Duodenal mucosa (tissue), 2 donors: ENCODE data around the gene CAST.

ENCODE experiments used
- H3K27ac ChIP-seq: one replicate; pipeline ENCODE4 v1.7.0; 2013; ENCODE audit warnings: low read depth, low read length
- H3K27me3 ChIP-seq, 2 donors: one replicate each; pipeline ENCODE4 v1.7.0; 2013; ENCODE audit warnings: low read length in 2 of 2, control low read depth in 1 of 2; ENCODE audit not compliant: insufficient read depth in 2 of 2, control insufficient read depth in 1 of 2
- H3K36me3 ChIP-seq, 2 donors: one replicate each; pipeline ENCODE4 v1.7.0; 2013; ENCODE audit warnings: low read length in 2 of 2, control low read depth in 1 of 2; ENCODE audit not compliant: insufficient read depth in 2 of 2, control insufficient read depth in 1 of 2
- H3K4me1 ChIP-seq, 2 donors: one replicate each; pipeline ENCODE4 v1.7.0; 2013; ENCODE audit warnings: low read length in 2 of 2, control low read depth in 1 of 2; ENCODE audit not compliant: insufficient read depth in 2 of 2, control insufficient read depth in 1 of 2
- H3K4me3 ChIP-seq, 2 donors: one replicate each; pipeline ENCODE4 v1.7.0; 2013; ENCODE audit warnings: low read length in 2 of 2, low read depth in 1 of 2
- H3K9ac ChIP-seq, 2 donors: one replicate each; pipeline ENCODE4 v1.7.0; 2013; ENCODE audit warnings: low read length in 2 of 2, low read depth in 1 of 2
- H3K9me3 ChIP-seq, 2 donors: one replicate each; pipeline ENCODE4 v1.7.0; 2013; ENCODE audit warnings: low read length in 2 of 2, control low read depth in 1 of 2; ENCODE audit not compliant: control insufficient read depth in 1 of 2

CAST gene

GRCh38 chr5:96768708-96769251, 106.6 kb downstream of the CAST start:
- Histone ChIP-seq H3K4me1 (peaks cover 0 to 8% of the 10 kb centered on the region in 2 donors), H3K27me3 (no peaks in the 10 kb centered on the region), H3K27ac (no peak overlapping the region), H3K36me3 (peaks cover 51 to 96% of the 10 kb centered on the region in 2 donors), H3K9ac (no peak overlapping the region), H3K4me3 (no peak overlapping the region), H3K9me3 (no peaks in the 10 kb centered on the region)

GRCh38 chr5:96771395-96771794, 109.2 kb downstream of the CAST start:
- Histone ChIP-seq H3K4me1 (peaks cover 0 to 9% of the 10 kb centered on the region in 2 donors), H3K9me3 (no peaks in the 10 kb centered on the region), H3K36me3 (peaks cover 51 to 95% of the 10 kb centered on the region in 2 donors), H3K4me3 (no peak overlapping the region), H3K9ac (no peak overlapping the region), H3K27ac (no peak overlapping the region), H3K27me3 (no peaks in the 10 kb centered on the region)

GRCh38 chr5:96772111-96772510, 109.9 kb downstream of the CAST start:
- no peaks in the 10 kb centered on the region for H3K9me3 ChIP-seq
- H3K36me3 ChIP-seq, result peaks cover 52 to 95% of the 10 kb centered on the region in 2 donors
- peaks cover 0 to 9% of the 10 kb centered on the region in 2 donors for H3K4me1 ChIP-seq

GRCh38 chr5:96772542-96772941, 110.4 kb downstream of the CAST start:
- peaks cover 56 to 95% of the 10 kb centered on the region in 2 donors for H3K36me3 ChIP-seq
- H3K4me1 ChIP-seq, result peaks cover 0 to 9% of the 10 kb centered on the region in 2 donors
- H3K27ac ChIP-seq, result no peak overlapping the region
- H3K27me3 ChIP-seq, result no peaks in the 10 kb centered on the region
- H3K9ac ChIP-seq, result no peak overlapping the region
- no peaks in the 10 kb centered on the region for H3K9me3 ChIP-seq
- H3K4me3 ChIP-seq, result no peak overlapping the region

More at GRCh38 chr5:96772111-96772510, 109.9 kb downstream of the CAST start:
- H3K9ac ChIP-seq, result no peak overlapping the region
- H3K27me3 ChIP-seq, result no peaks in the 10 kb centered on the region
- no peak overlapping the region for H3K27ac ChIP-seq
- no peak overlapping the region for H3K4me3 ChIP-seq

GRCh38 chr5:96775050-96775449, 112.9 kb downstream of the CAST start:
- Histone ChIP-seq H3K4me1 (peaks cover 0 to 14% of the 10 kb centered on the region in 2 donors), H3K27ac (no peak overlapping the region)

GRCh38 chr5:96775689-96776088, 113.5 kb downstream of the CAST start:
- peaks cover 69 to 94% of the 10 kb centered on the region in 2 donors for H3K36me3 ChIP-seq
- no peak overlapping the region for H3K9ac ChIP-seq
- no peak overlapping the region for H3K27ac ChIP-seq

More at GRCh38 chr5:96775050-96775449, 112.9 kb downstream of the CAST start:
- Histone ChIP-seq H3K9ac (no peak overlapping the region), H3K4me3 (no peak overlapping the region), H3K36me3 (peaks cover 72 to 96% of the 10 kb centered on the region in 2 donors), H3K27me3 (no peaks in the 10 kb centered on the region), H3K9me3 (no peaks in the 10 kb centered on the region)

GRCh38 chr5:96776621-96777020, 114.4 kb downstream of the CAST start:
- Histone ChIP-seq H3K27ac (no peak overlapping the region), H3K9ac (no peak overlapping the region), H3K36me3 (peaks cover 63 to 92% of the 10 kb centered on the region in 2 donors)

More at GRCh38 chr5:96775689-96776088, 113.5 kb downstream of the CAST start:
- Histone ChIP-seq H3K9me3 (no peaks in the 10 kb centered on the region), H3K4me3 (no peak overlapping the region), H3K4me1 (peaks cover 3 to 18% of the 10 kb centered on the region in 2 donors), H3K27me3 (no peaks in the 10 kb centered on the region)

GRCh38 chr5:96778409-96778808, 116.2 kb downstream of the CAST start:
- H3K9ac ChIP-seq, result no peak overlapping the region
- no peaks in the 10 kb centered on the region for H3K9me3 ChIP-seq
- no peak overlapping the region for H3K4me3 ChIP-seq
- peaks cover 18 to 27% of the 10 kb centered on the region in 2 donors for H3K4me1 ChIP-seq
- H3K27me3 ChIP-seq, result no peaks in the 10 kb centered on the region
- H3K27ac ChIP-seq, result no peak overlapping the region
- peaks cover 65 to 88% of the 10 kb centered on the region in 2 donors for H3K36me3 ChIP-seq

More at GRCh38 chr5:96776621-96777020, 114.4 kb downstream of the CAST start:
- H3K4me1 ChIP-seq, result peaks cover 11 to 25% of the 10 kb centered on the region in 2 donors
- H3K27me3 ChIP-seq, result no peaks in the 10 kb centered on the region
- no peaks in the 10 kb centered on the region for H3K9me3 ChIP-seq
- H3K4me3 ChIP-seq, result no peak overlapping the region

GRCh38 chr5:96780626-96781025, 118.5 kb downstream of the CAST start:
- Histone ChIP-seq H3K36me3 (peaks cover 63 to 86% of the 10 kb centered on the region in 2 donors), H3K27me3 (no peaks in the 10 kb centered on the region), H3K27ac (no peak overlapping the region), H3K4me1 (peaks cover 18 to 23% of the 10 kb centered on the region in 2 donors), H3K9me3 (no peaks in the 10 kb centered on the region), H3K9ac (no peak overlapping the region), H3K4me3 (no peak overlapping the region)

GRCh38 chr5:96781031-96781971, 119.1 kb downstream of the CAST start:
- H3K9me3 ChIP-seq, result no peaks in the 10 kb centered on the region
- no peaks in the 10 kb centered on the region for H3K27me3 ChIP-seq
- peaks cover 18 to 23% of the 10 kb centered on the region in 2 donors for H3K4me1 ChIP-seq
- no peak overlapping the region for H3K27ac ChIP-seq
- H3K36me3 ChIP-seq, result peaks cover 63 to 86% of the 10 kb centered on the region in 2 donors
- H3K4me3 ChIP-seq, result peak overlapping the region in 1 of 2 donors; percentile 30
- H3K9ac ChIP-seq, result no peak overlapping the region
